Gastroesophageal sphincter (tissue), 3 donors: ENCODE data around the gene TENT4A.
A peak's percentile ranks its signal among the peaks of the same experiment; 100 is the strongest.

Experiments used
- EP300 ChIP-seq: sonication (generic); formaldehyde crosslinking; IDR thresholded peaks from one replicate; pipeline ENCODE4 v1.6.1; 2017; ENCODE audit warnings: antibody characterized with exemption, mild to moderate bottlenecking
- POLR2A ChIP-seq, 2 donors: fragments of 450-650 bp; IDR thresholded peaks; one replicate each; pipeline ENCODE4 v1.6.1; 2017; ENCODE audit warnings: antibody characterized with exemption in 2 of 2, mild to moderate bottlenecking in 2 of 2, moderate library complexity in 1 of 2
- POLR2AphosphoS5 ChIP-seq: sonication (generic); formaldehyde crosslinking; IDR thresholded peaks from one replicate; pipeline ENCODE4 v1.6.1; 2017; ENCODE audit warnings: antibody characterized with exemption
- TF ChIP-seq, protein P1 (sequence below), 4 experiments: fragments of 200-600 bp in 2 of 4; fragments of 450-650 bp in 2 of 4; sonication (generic) in 1 of 4; IDR thresholded peaks; one replicate each; pipeline ENCODE4 v1.5.1; 2017 to 2019; ENCODE audit warnings: antibody characterized with exemption in 4 of 4, mild to moderate bottlenecking in 2 of 4, moderate library complexity in 2 of 4

DNA sequence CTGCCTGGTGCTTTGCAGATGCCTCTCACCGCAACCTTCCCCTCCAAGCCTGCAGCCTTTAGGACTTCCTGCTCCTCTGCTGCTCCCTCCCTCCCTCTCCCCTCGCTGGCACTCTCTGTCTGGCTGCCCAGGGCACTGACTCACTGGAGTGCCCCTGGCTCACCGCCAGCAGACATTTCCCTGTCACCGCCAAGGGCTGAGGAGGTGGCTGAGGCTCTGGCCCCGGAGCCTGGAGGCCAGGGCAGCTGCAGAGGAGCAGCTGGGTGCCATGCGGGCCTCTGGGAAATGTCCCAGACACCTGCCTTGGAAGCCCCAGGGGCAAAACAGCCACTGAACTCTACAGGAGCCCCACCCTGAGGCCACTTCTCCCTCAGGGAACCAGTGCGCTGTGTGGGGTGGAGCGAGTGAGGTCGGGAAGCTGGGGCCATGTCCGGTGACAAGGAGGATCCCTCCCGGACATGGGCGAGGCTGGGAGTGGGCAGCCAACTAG lies 53.4 kb downstream of the TENT4A start:
- TF ChIP-seq, protein P1, sequence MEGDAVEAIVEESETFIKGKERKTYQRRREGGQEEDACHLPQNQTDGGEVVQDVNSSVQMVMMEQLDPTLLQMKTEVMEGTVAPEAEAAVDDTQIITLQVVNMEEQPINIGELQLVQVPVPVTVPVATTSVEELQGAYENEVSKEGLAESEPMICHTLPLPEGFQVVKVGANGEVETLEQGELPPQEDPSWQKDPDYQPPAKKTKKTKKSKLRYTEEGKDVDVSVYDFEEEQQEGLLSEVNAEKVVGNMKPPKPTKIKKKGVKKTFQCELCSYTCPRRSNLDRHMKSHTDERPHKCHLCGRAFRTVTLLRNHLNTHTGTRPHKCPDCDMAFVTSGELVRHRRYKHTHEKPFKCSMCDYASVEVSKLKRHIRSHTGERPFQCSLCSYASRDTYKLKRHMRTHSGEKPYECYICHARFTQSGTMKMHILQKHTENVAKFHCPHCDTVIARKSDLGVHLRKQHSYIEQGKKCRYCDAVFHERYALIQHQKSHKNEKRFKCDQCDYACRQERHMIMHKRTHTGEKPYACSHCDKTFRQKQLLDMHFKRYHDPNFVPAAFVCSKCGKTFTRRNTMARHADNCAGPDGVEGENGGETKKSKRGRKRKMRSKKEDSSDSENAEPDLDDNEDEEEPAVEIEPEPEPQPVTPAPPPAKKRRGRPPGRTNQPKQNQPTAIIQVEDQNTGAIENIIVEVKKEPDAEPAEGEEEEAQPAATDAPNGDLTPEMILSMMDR (IDR thresholded peaks at IDR 0.05) = no peak
- no peak for TF ChIP-seq POLR2A (IDR thresholded peaks at IDR 0.05)
- TF ChIP-seq POLR2AphosphoS5 = peak; percentile 63
- no peak for TF ChIP-seq EP300
